ENCODE measurements around the gene CTIF.

The CTIF gene

DNA sequence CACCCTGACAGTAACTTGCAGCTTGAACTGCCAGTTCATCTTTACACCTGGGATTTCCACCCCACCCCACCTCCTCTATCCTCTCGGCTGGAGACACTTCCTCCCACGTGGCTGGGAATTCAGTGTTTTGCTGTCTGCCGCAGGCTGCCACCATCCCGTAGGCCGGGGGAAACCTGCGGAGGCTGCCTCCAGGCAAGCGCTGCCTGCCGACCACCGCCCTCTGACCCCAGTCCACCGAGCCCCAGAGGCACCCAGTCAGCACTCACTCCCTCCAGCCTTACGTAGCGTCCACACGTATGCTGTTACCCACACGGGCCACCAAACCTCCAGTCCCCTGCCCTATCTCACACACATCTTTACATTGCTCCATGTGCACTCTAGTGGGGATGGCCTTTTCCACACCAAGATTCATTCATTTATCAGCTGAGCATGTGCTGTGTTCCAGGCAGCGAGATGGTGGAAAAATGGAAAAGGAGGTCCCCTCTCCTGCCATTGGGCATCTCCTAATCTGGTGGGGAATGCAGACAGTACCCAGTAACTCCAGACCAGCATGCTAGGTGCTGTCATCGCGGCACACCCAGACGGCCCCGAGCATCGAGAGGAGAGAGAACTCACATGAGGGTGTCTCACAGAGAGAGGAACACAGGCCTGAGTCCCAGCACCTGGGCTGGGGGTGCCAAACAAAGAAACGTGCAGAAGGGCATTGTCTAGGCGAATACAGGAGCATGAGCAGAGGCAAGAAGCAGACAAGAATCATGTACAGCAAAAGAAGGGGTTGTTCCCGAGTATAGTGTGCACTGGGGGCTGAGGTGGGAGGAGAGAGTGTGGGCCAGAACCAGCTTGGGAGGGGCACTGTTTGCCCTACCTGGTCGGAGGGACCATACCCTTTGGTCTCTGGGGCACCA is 245.0 kb downstream of the CTIF start:
- Histone ChIP-seq H3K4me1 (ENCODE audit: control insufficient read depth, insufficient read depth, low read length) (peaks cover 40% of the 10 kb centered on the region), H3K4me3 (ENCODE audit: low read length in 2 of 2) (no peak overlapping the region), H3K27me3 (ENCODE audit: control insufficient read depth in 1 of 2, insufficient read depth in 2 of 2, low read length in 2 of 2) (no peaks in the 10 kb centered on the region), H3K9ac (ENCODE audit: low read length in 2 of 2) (no peak overlapping the region), H3K27ac (ENCODE audit: low read length) (no peak overlapping the region), H3K9me3 (ENCODE audit: control insufficient read depth in 2 of 2, low read length in 2 of 2) (no peaks in the 10 kb centered on the region), H3K36me3 (ENCODE audit: control insufficient read depth in 2 of 2, insufficient read depth in 2 of 2, low read length in 2 of 2) (peaks cover 3 to 21% of the 10 kb centered on the region in 2 donors)

DNA sequence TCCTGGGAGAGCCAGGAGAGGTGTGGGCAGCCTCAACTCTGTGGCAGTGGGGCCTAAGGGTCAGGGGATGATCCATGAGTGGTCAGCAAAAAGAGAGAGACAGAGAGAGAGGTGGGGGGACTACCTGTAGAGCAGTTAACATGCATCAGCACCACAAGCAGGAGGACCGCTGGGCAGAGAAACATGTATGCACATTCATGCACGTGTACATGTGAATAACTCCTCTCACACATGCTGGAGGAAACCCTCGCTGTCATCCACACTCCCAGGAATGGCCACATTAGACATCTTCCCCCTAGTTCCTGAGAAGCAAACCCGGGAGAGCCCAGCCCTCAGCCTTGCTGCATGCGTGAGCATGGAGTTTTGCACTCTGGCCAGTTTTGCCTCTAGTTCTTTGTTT is 245.8 kb downstream of the CTIF start:
- no peaks in the 10 kb centered on the region for H3K9me3 ChIP-seq (ENCODE audit: control insufficient read depth in 2 of 2, low read length in 2 of 2)
- no peak overlapping the region for H3K4me3 ChIP-seq (ENCODE audit: low read length in 2 of 2)
- H3K9ac ChIP-seq (ENCODE audit: low read length in 2 of 2) = no peak overlapping the region
- H3K27me3 ChIP-seq (ENCODE audit: control insufficient read depth in 1 of 2, insufficient read depth in 2 of 2, low read length in 2 of 2) = no peaks in the 10 kb centered on the region
- H3K4me1 ChIP-seq (ENCODE audit: control insufficient read depth, insufficient read depth, low read length) = peaks cover 35% of the 10 kb centered on the region
- peaks cover 3 to 25% of the 10 kb centered on the region in 2 donors for H3K36me3 ChIP-seq (ENCODE audit: control insufficient read depth in 2 of 2, insufficient read depth in 2 of 2, low read length in 2 of 2)
- no peak overlapping the region for H3K27ac ChIP-seq (ENCODE audit: low read length)

DNA sequence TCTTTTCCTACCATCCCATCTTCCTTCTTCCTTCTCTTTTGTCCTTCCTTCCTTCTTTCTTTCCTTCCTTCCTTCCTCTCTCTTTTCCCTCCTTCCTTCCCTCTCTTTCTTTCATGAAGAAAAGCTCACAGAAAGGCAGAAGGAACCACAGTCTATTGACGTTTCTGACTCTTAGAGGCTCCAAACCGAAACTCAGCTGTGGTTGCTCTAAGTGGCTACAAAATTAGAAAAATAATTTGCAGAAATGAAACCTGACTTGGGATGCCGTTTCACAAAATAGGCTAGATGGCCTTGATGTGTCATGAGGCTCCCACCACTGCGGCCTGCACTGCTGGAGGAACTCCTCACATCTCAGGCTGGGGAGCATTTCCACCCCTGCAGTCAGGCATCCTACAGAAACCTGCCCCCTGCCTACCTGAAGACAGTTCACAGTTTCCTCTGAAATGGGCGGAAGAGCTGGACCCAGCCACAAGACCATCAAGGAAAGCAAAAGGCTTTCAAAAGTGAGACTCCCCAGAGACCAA is 246.3 kb downstream of the CTIF start:
- no peaks in the 10 kb centered on the region for H3K27me3 ChIP-seq (ENCODE audit: control insufficient read depth in 1 of 2, insufficient read depth in 2 of 2, low read length in 2 of 2)
- H3K36me3 ChIP-seq (ENCODE audit: control insufficient read depth in 2 of 2, insufficient read depth in 2 of 2, low read length in 2 of 2) = peaks cover 3 to 28% of the 10 kb centered on the region in 2 donors
- H3K9me3 ChIP-seq (ENCODE audit: control insufficient read depth in 2 of 2, low read length in 2 of 2) = no peaks in the 10 kb centered on the region
- no peak overlapping the region for H3K9ac ChIP-seq (ENCODE audit: low read length in 2 of 2)
- no peak overlapping the region for H3K27ac ChIP-seq (ENCODE audit: low read length)
- peaks cover 31% of the 10 kb centered on the region for H3K4me1 ChIP-seq (ENCODE audit: control insufficient read depth, insufficient read depth, low read length)
- no peak overlapping the region for H3K4me3 ChIP-seq (ENCODE audit: low read length in 2 of 2)

DNA sequence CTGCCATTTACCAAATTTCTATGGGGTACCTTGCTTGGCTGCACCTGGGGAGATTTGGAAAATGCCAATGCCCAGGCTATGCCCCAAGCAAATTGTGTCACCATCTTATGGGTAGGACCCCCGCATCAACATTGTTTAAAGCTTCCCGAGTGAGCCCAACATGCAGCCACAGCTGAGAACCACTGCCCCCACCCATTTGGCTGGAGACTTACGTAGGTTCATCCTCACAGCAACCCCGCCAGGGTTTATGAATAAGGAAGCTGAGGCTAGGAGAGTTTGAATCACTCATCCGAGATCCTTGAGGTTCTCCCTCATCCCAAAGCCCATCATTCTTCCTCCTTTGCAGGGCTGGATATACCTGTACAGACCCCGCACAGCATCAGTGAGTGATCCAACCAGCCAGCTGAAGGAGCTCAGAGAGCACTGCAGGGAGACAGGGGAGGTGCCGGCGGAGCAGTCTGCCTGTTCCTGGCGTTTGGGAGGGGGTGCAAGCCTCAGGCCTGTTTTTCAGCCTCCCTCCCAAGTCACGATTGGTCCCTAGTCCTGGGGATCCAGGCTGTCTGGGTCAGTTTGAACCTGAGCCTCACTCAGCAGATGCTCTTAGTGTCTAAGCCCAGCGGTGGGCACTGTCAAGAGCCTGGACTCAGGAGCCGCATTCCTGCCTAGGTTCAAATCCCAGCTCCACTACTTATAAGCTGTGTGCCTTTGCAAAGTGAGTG is 247.1 kb downstream of the CTIF start:
- peaks cover 26% of the 10 kb centered on the region for H3K4me1 ChIP-seq (ENCODE audit: control insufficient read depth, insufficient read depth, low read length)
- H3K27me3 ChIP-seq (ENCODE audit: control insufficient read depth in 1 of 2, insufficient read depth in 2 of 2, low read length in 2 of 2) = no peaks in the 10 kb centered on the region
- H3K9me3 ChIP-seq (ENCODE audit: control insufficient read depth in 2 of 2, low read length in 2 of 2) = no peaks in the 10 kb centered on the region
- H3K4me3 ChIP-seq (ENCODE audit: low read length in 2 of 2) = no peak overlapping the region
- no peak overlapping the region for H3K9ac ChIP-seq (ENCODE audit: low read length in 2 of 2)
- H3K36me3 ChIP-seq (ENCODE audit: control insufficient read depth in 2 of 2, insufficient read depth in 2 of 2, low read length in 2 of 2) = peaks cover 3 to 29% of the 10 kb centered on the region in 2 donors
- no peak overlapping the region for H3K27ac ChIP-seq (ENCODE audit: low read length)

DNA sequence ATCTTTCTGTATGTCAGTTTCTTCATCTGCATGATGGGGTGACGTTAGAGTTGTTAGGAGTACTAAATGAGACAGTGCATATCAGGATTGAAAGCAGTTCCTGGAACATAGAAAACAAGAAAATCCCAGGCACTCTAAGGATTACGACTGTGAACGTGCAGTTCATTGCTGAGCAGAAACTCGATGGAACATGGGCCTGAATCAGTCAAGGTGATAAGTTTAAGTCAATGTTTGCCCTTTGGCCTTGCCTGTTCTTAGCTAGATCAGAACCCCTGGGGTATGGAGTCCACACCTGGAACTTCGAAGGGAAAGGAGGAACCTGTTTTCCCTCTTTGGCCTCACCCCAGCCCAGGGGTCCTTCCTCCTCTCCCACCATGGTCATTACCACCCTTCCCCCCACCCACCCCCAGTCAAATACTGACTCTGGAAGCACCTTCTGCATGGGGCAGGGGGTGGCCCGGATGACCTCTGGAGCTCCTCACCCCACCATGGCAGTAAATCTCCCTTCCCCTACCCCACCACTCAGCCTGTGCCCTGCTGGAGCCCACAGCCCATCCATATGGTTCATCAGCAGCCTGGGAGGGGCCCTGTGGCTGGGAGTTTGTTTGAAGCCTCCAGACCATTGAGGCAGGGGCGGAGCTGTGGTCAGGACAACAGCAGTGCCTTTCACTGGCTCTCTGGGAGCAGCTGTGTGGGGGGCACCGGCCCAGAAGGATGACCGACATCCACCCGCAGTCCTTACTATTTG is 247.8 kb downstream of the CTIF start:
- Histone ChIP-seq H3K36me3 (ENCODE audit: control insufficient read depth in 2 of 2, insufficient read depth in 2 of 2, low read length in 2 of 2) (peaks cover 3 to 31% of the 10 kb centered on the region in 2 donors), H3K4me3 (ENCODE audit: low read length in 2 of 2) (no peak overlapping the region), H3K9me3 (ENCODE audit: control insufficient read depth in 2 of 2, low read length in 2 of 2) (no peaks in the 10 kb centered on the region), H3K9ac (ENCODE audit: low read length in 2 of 2) (no peak overlapping the region), H3K27me3 (ENCODE audit: control insufficient read depth in 1 of 2, insufficient read depth in 2 of 2, low read length in 2 of 2) (no peaks in the 10 kb centered on the region), H3K4me1 (ENCODE audit: control insufficient read depth, insufficient read depth, low read length) (peaks cover 19% of the 10 kb centered on the region), H3K27ac (ENCODE audit: low read length) (no peak overlapping the region)

DNA sequence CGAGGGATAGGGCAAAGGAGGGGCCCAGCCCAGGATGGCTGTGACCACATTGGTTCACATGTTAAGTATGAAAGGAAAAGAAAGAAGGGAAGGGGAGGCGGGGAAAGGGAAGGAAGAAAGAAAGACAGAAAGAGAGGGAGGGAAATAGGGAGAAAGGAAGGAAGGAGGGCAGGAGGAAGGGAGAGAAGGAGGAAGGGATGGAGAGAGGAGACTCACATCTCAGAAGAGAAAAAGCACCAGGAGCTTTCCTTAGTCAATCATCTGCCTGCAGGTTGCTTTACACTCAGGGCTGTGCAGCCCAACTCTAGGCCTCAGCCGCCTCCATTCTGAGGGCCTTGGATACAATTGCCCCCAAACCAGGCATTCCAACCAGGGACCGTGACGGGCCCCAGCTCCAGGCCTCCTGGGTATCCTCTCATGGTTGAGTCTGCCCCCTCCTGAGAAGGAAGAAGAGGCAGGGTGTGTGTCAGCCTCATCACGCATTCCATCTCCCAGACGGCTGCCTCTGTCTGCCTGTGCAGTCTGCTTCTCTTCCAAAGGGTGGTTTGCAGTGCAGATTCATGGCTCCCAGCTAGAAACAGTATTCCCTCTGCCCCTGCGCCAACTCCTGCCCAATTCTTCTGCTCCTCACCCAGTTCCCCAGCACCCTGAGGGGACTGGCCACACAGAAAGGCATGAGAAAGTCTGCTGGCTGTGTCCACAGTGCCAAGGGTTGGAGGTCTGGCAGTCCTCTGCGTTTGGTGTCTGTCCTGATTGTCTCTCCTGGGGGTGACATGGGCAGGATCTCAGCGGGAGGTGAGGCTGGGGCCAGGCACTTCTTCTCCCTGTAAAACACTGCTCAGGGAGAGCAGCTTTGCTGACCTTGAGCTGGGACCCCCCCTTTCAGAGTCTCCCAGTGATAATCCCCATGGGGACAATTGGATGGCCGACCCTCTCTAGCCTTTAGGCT is 248.6 kb downstream of the CTIF start:
- H3K9me3 ChIP-seq (ENCODE audit: control insufficient read depth in 2 of 2, low read length in 2 of 2) = no peaks in the 10 kb centered on the region
- H3K27me3 ChIP-seq (ENCODE audit: control insufficient read depth in 1 of 2, insufficient read depth in 2 of 2, low read length in 2 of 2) = no peaks in the 10 kb centered on the region
- H3K36me3 ChIP-seq (ENCODE audit: control insufficient read depth in 2 of 2, insufficient read depth in 2 of 2, low read length in 2 of 2) = peaks cover 3 to 31% of the 10 kb centered on the region in 2 donors
- H3K9ac ChIP-seq (ENCODE audit: low read length in 2 of 2) = no peak overlapping the region
- no peak overlapping the region for H3K27ac ChIP-seq (ENCODE audit: low read length)
- H3K4me3 ChIP-seq (ENCODE audit: low read length in 2 of 2) = no peak overlapping the region
- peaks cover 10% of the 10 kb centered on the region for H3K4me1 ChIP-seq (ENCODE audit: control insufficient read depth, insufficient read depth, low read length)

DNA sequence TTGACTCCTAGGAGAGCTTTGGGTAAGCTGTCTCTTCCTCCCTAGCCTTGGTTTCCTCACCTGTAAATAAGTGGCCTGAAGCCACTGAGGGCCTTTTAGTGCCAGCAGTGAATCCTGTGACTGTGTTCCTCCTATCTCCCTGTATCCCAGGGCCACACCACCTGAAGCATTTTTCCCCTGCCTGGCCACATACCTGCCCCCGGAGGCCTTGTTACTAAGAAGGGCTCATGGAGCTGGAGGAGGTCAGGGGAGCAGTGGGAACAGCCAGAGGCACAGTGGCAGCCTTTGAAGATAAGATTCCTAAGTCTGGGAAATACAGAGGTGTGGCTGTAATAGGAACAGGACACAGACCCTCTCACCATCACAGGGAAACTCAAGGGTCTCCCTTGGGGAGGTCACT is 249.5 kb downstream of the CTIF start:
- Histone ChIP-seq H3K9me3 (ENCODE audit: control insufficient read depth in 2 of 2, low read length in 2 of 2) (no peaks in the 10 kb centered on the region), H3K4me3 (ENCODE audit: low read length in 2 of 2) (no peak overlapping the region), H3K27ac (ENCODE audit: low read length) (no peak overlapping the region), H3K27me3 (ENCODE audit: control insufficient read depth in 1 of 2, insufficient read depth in 2 of 2, low read length in 2 of 2) (no peaks in the 10 kb centered on the region), H3K4me1 (ENCODE audit: control insufficient read depth, insufficient read depth, low read length) (peaks cover 3% of the 10 kb centered on the region), H3K36me3 (ENCODE audit: control insufficient read depth in 2 of 2, insufficient read depth in 2 of 2, low read length in 2 of 2) (peaks cover 3 to 31% of the 10 kb centered on the region in 2 donors), H3K9ac (ENCODE audit: low read length in 2 of 2) (no peak overlapping the region)

DNA sequence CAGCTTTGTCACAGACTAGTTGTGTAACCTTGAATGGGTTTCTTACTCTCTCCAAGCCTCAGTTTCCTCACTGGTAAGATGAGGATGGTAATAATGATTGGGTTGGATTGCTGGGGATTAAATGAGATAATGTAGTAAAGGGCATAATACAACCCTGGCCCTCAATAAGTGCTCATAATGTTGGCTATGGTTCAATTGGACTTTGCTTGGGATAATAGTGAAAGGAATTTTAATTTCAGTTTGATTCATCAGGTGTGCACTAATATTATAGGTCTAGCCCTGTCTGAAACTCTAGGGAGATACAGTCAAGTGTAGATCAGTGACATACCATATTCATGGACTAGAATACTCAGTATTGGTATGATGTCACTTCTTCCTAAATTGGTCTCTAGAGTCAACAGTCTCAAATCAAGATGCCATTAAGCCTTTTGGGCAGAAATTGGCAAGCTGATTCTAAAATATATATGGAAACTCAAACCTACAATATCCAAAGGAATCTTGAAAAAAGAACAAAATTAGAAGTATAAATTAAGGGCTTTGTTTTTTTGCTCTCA is 250.5 kb downstream of the CTIF start:
- no peaks in the 10 kb centered on the region for H3K9me3 ChIP-seq (ENCODE audit: control insufficient read depth in 2 of 2, low read length in 2 of 2)
- no peaks in the 10 kb centered on the region for H3K27me3 ChIP-seq (ENCODE audit: control insufficient read depth in 1 of 2, insufficient read depth in 2 of 2, low read length in 2 of 2)
- H3K36me3 ChIP-seq (ENCODE audit: control insufficient read depth in 2 of 2, insufficient read depth in 2 of 2, low read length in 2 of 2) = peaks cover 0 to 24% of the 10 kb centered on the region in 2 donors
- no peak overlapping the region for H3K27ac ChIP-seq (ENCODE audit: low read length)
- H3K4me1 ChIP-seq (ENCODE audit: control insufficient read depth, insufficient read depth, low read length) = peaks cover 3% of the 10 kb centered on the region
- no peak overlapping the region for H3K4me3 ChIP-seq (ENCODE audit: low read length in 2 of 2)
- H3K9ac ChIP-seq (ENCODE audit: low read length in 2 of 2) = no peak overlapping the region

DNA sequence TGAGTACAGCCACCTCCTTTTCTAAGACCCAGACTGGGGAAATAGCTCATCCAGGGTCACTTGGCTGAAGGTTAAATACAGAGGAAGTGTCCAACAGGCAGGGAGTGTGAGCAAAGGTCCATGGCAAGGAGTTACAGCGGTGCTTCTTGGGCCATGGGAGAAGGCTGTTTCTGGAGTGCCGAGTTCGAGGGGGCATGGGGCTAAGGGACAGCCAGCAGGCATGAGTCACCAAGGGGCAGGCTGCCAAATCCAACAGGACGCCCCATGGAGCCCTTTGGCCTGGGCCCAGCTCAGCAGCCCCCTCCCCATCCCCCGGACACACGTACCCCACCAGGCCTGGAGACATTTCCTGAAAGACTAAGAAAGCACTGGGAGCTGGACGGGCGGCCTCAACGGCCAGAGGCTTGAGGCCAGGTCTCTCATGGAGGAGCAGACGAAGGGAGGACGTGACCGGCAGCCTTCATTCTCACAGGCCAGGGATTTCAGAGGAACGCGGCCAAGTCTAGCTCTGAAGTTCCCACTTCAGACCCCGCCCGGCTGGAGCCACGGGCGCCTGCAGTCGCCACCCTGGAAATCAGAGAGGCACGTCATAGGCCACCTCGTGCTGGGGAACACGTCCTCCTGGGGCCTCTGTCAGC is 251.5 kb downstream of the CTIF start:
- no peaks in the 10 kb centered on the region for H3K9me3 ChIP-seq (ENCODE audit: control insufficient read depth in 2 of 2, low read length in 2 of 2)
- peaks cover 0 to 20% of the 10 kb centered on the region in 2 donors for H3K36me3 ChIP-seq (ENCODE audit: control insufficient read depth in 2 of 2, insufficient read depth in 2 of 2, low read length in 2 of 2)
- H3K4me3 ChIP-seq (ENCODE audit: low read length in 2 of 2) = no peak overlapping the region
- H3K27ac ChIP-seq (ENCODE audit: low read length) = no peak overlapping the region
- no peaks in the 10 kb centered on the region for H3K27me3 ChIP-seq (ENCODE audit: control insufficient read depth in 1 of 2, insufficient read depth in 2 of 2, low read length in 2 of 2)
- H3K9ac ChIP-seq (ENCODE audit: low read length in 2 of 2) = no peak overlapping the region
- peaks cover 3% of the 10 kb centered on the region for H3K4me1 ChIP-seq (ENCODE audit: control insufficient read depth, insufficient read depth, low read length)

Data from stomach smooth muscle (tissue), 2 donors.